ENCODE data around the gene COMT. TPM values are rescaled to one million over a fixed set of nuclear protein-coding genes. Genes with fewer than 3 reads are reported as not detected.

The COMT gene
- polyA plus RNA-seq, 1 donor = 182 TPM

DNA sequence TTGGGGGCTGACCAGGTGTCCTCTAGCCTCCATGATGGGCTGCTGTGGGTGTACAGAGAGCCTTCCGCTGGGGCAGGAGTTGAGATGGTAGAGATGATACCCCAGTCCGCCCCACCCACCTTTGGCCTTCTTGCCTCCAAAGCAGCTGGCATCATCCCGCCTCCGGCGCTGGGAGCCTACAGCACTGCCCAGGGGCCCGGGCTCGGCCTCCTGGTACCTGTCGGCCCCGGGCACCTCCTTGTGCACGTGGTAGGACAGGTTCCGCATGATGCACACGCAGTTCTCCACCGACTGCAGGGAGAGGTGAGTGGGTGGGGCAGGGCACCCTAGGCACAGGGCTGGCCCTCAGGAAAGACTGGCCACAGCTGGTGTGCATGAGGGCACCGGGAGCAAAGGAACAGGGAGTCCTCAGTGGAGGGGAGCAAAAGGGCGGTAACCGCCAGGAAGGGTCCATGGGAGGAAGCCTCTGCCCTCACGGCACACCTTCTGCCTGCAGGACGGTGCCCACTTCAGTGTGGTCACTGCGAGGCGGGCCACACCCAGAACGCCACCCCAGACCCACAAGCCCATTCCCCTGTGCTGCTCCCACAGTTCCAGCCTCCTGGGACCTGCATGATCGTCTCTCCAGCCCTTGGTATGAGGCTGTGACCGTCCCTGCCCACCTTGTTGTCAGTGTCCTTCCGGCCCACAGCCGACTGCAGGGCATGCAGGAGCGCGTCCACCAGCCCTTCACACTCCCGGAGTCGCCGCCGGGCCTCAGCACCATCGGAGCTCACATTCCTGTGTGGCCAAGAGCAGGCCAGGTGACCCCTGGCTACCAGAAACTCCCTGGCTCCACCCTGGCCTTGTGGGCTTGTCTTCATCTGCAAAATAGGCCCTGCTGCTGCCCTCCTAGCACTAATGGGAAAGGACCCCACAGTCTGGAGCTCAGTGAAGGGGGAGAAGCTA, 36.0 kb downstream of the COMT start:
- H3K27ac ChIP-seq (ENCODE audit: low read length) = no peak overlapping the region
- peaks cover 4% of the 10 kb centered on the region for H3K9me3 ChIP-seq (ENCODE audit: control insufficient read depth, low read depth, low read length)
- WGBS (ENCODE audit: insufficient coverage, low lambda C conversion rate) = no CpG with 5 or more reads among the region's 32 CpGs
- no peak overlapping the region for H3K4me3 ChIP-seq (ENCODE audit: low read length)
- DNase-seq = no peak
- peaks cover 2% of the 10 kb centered on the region for H3K4me1 ChIP-seq (ENCODE audit: control insufficient read depth, insufficient read depth, low read length)
- no peaks in the 10 kb centered on the region for H3K27me3 ChIP-seq (ENCODE audit: control insufficient read depth, insufficient read depth, low read length)
- peaks cover 37% of the 10 kb centered on the region for H3K36me3 ChIP-seq (ENCODE audit: control insufficient read depth, insufficient read depth, low read length)

DNA sequence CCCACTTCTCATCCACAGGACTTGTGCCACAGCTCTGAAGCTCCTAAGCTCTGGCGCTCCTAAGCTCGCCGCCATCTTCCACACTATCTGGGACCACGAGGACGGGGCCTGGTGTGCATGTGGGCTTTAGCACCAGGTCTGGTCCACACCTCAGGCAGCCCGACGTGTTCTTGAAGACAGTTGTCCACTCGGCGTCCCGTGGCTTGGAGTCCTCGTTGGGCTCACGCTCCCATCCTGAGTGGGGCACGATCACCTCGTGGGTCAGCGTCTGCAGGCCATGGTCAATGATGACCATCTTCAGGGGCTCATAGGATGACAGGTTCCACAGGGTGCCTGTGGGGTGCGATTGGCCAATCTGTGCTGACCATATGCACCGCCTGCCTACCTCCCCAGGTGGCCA, 37.2 kb downstream of the COMT start:
- Histone ChIP-seq H3K27ac (ENCODE audit: low read length) (no peak overlapping the region), H3K9me3 (ENCODE audit: control insufficient read depth, low read depth, low read length) (no peaks in the 10 kb centered on the region), H3K27me3 (ENCODE audit: control insufficient read depth, insufficient read depth, low read length) (no peaks in the 10 kb centered on the region), H3K4me1 (ENCODE audit: control insufficient read depth, insufficient read depth, low read length) (no peaks in the 10 kb centered on the region), H3K4me3 (ENCODE audit: low read length) (no peak overlapping the region), H3K36me3 (ENCODE audit: control insufficient read depth, insufficient read depth, low read length) (peaks cover 28% of the 10 kb centered on the region)
- DNase-seq = no peak
- WGBS (ENCODE audit: insufficient coverage, low lambda C conversion rate) = 73% methylated on average over 3 of the region's 17 CpGs

DNA sequence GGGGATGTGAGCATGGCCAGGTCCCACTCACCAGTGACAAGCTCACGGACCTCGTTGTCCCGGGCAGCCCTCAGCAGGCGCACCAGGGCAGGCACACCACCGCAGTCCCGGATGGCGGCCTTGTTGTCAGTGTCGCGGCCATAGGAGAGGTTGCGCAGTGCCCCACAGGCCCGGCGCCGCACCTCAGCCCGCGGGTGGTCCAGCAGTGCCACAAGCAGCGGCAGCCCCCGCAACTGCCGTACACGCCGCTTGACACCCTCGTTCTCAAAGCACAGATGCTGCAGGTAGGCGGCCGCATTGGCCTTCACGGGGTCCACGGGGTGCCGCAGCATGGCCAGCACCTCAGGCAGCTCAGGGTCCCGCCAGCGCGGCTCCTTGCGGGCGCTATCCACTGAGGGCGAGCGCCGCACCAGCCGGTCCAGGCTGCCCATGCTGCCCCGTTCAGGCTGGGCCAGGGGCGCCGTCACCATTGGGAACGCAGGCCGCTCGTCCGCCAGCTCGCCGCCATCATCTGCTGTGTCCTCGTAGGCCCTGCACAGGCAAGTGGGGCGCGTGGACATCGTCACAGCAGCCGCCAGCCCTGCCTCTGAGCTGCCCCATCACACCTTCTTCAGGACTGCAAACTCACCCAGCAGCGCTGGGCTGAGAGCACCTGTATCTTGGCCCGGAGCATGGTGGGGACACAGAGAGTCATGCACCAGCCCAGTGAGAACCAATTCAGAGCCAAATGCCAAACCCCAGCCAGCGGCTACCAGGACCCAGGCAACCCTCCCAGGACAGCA, 38.3 kb downstream of the COMT start:
- H3K27ac ChIP-seq (ENCODE audit: low read length) = no peak overlapping the region
- WGBS (ENCODE audit: insufficient coverage, low lambda C conversion rate) = 75% methylated on average over 2 of the region's 52 CpGs
- H3K4me1 ChIP-seq (ENCODE audit: control insufficient read depth, insufficient read depth, low read length) = no peaks in the 10 kb centered on the region
- H3K4me3 ChIP-seq (ENCODE audit: low read length) = no peak overlapping the region
- H3K27me3 ChIP-seq (ENCODE audit: control insufficient read depth, insufficient read depth, low read length) = no peaks in the 10 kb centered on the region
- DNase-seq = no peak
- H3K9me3 ChIP-seq (ENCODE audit: control insufficient read depth, low read depth, low read length) = no peaks in the 10 kb centered on the region
- peaks cover 28% of the 10 kb centered on the region for H3K36me3 ChIP-seq (ENCODE audit: control insufficient read depth, insufficient read depth, low read length)

DNA sequence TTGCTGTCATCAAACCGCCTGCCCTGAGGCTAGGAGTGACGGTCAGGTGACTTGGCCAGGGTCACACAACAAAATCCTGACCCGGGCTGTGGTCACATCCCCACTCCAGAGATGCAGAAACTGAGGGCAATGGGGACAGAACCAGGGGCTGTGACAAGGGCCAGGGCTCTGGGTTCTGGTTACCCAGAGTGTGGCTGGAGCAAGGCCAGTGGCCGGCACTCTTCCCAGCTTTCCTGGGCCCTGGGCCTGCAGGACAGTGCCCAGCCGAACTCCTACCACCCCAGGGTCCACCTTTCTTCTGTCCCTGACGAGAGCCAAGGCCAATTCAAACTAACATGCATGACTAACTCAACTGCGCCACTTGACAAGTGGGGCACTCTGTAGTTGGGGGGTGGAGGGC, 39.2 kb downstream of the COMT start:
- no peak overlapping the region for H3K4me3 ChIP-seq (ENCODE audit: low read length)
- H3K36me3 ChIP-seq (ENCODE audit: control insufficient read depth, insufficient read depth, low read length) = peaks cover 28% of the 10 kb centered on the region
- no peak overlapping the region for H3K27ac ChIP-seq (ENCODE audit: low read length)
- no peaks in the 10 kb centered on the region for H3K27me3 ChIP-seq (ENCODE audit: control insufficient read depth, insufficient read depth, low read length)
- no peak for DNase-seq
- H3K9me3 ChIP-seq (ENCODE audit: control insufficient read depth, low read depth, low read length) = no peaks in the 10 kb centered on the region
- no CpG with 5 or more reads among the region's 7 CpGs for WGBS (ENCODE audit: insufficient coverage, low lambda C conversion rate)
- peaks cover 5% of the 10 kb centered on the region for H3K4me1 ChIP-seq (ENCODE audit: control insufficient read depth, insufficient read depth, low read length)

DNA sequence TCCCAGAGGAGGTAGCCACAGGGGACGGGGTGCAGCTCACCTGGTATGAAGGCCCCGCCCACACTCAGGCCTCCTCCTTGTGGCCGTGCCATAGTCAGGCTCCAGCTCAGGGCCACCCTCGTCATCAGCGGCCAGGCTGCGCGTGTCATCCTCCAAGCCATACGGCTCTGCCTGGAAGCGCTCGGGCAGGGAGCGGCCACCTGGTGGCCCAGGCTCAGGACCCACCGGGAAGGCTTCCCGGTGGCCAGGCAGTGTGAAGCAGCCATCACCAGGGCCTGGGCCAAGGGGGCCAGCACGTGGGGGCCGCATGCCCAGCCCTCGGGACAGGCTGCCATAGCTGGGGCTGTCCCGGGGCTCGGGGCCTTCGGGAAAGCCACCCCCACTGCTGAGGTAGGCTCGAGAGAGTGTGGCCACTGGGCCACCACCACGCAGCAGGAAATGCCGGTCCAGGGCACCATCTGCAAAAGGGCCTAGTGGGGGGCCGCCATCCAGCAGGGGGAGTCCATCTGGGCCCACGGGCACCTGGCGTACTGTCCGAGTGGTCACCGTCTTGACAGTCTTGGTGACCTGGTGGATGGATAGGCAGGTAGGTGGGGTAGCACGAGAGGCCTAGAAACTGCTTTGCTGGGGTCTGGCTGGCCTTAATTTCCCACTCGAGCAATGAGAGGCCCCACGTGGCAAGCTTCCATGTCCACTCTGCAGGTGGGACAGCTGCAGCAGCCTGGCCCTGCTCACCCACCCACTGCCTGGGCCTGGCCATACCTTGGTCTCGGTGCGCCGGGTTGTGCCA, 39.8 kb downstream of the COMT start:
- no peak overlapping the region for H3K27ac ChIP-seq (ENCODE audit: low read length)
- WGBS (ENCODE audit: insufficient coverage, low lambda C conversion rate) = no CpG with 5 or more reads among the region's 33 CpGs
- no peaks in the 10 kb centered on the region for H3K9me3 ChIP-seq (ENCODE audit: control insufficient read depth, low read depth, low read length)
- DNase-seq = no peak
- peaks cover 28% of the 10 kb centered on the region for H3K36me3 ChIP-seq (ENCODE audit: control insufficient read depth, insufficient read depth, low read length)
- peaks cover 10% of the 10 kb centered on the region for H3K4me1 ChIP-seq (ENCODE audit: control insufficient read depth, insufficient read depth, low read length)
- no peaks in the 10 kb centered on the region for H3K27me3 ChIP-seq (ENCODE audit: control insufficient read depth, insufficient read depth, low read length)
- H3K4me3 ChIP-seq (ENCODE audit: low read length) = no peak overlapping the region

DNA sequence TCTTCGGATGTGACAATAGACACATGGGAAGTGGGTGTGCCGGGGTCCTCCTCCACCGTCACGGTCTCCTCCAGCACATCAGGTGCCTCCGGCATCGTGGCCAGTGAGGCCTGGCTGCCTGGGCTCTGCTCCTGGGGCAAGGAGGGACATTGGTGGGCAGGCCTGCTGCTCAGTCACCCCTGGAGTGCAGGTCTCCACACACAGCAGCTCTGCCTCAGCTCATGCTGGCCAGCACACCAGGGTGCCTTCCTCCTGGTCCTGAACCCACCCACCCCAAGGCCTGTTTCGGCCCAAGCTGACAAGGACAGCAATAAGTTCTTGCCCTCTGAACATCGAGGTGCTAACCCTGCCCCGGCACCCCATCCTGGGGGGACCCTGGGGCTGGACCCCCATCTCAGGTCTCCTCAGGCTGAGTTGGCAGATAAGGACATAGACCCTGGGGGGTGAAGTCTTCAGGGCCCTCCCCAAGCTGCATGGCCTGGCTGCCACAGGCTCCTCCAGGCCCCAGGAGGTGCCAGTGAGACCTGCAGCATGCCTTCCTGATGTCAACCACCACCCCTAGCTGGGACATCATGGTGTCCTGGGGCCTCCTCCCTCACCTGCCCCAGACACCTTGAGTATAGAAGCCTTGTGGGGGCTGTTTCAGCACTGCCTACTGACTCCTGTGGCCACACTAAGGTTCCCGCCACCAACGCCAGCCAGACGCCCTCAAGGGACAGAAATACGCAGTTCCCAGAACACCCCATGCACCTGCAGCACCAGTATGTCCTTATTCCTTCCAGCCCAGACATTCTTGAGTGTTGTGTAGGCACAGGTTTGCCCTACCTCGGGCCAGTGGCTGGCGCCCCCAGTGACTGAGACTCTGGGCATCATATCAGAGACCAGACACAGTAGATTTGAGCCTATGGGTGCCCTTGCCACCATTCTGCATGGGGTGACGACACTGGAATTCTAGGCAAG, 40.7 kb downstream of the COMT start:
- H3K27me3 ChIP-seq (ENCODE audit: control insufficient read depth, insufficient read depth, low read length) = no peaks in the 10 kb centered on the region
- DNase-seq = no peak
- no peaks in the 10 kb centered on the region for H3K9me3 ChIP-seq (ENCODE audit: control insufficient read depth, low read depth, low read length)
- H3K27ac ChIP-seq (ENCODE audit: low read length) = no peak overlapping the region
- no peak overlapping the region for H3K4me3 ChIP-seq (ENCODE audit: low read length)
- no CpG with 5 or more reads among the region's 16 CpGs for WGBS (ENCODE audit: insufficient coverage, low lambda C conversion rate)
- H3K36me3 ChIP-seq (ENCODE audit: control insufficient read depth, insufficient read depth, low read length) = peaks cover 26% of the 10 kb centered on the region
- peaks cover 10% of the 10 kb centered on the region for H3K4me1 ChIP-seq (ENCODE audit: control insufficient read depth, insufficient read depth, low read length)

DNA sequence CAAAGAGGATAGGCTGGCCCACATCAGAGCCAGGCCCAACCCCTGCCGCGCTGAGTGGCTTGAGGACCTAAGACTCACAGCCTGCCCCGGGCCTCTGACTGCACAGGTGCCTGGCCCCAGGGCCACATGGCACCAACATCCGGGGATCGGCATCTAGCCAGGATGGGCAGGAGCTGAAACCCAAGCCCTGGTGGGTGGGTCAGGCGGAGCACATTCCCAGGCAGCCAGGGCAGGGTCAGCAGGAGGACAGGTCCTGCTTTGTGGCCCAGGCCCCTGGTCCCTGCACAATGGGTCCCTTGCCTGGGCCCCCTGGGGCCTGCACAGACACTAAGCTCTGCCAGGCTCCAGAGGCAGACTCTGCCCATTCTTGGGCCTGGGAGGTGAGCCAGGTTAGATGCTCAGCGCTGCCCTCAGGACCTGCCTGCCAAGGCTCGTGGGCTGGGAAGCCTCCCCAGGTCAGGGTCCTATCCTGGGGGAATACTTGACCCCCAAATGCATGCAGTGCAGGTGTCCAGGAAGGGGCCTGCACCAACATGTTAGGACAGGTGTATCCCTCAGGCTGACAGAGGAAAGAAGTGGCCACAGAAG, 41.5 kb downstream of the COMT start:
- Histone ChIP-seq H3K27ac (ENCODE audit: low read length) (no peak overlapping the region), H3K9me3 (ENCODE audit: control insufficient read depth, low read depth, low read length) (no peaks in the 10 kb centered on the region), H3K4me3 (ENCODE audit: low read length) (no peak overlapping the region), H3K36me3 (ENCODE audit: control insufficient read depth, insufficient read depth, low read length) (peaks cover 22% of the 10 kb centered on the region), H3K4me1 (ENCODE audit: control insufficient read depth, insufficient read depth, low read length) (peaks cover 10% of the 10 kb centered on the region), H3K27me3 (ENCODE audit: control insufficient read depth, insufficient read depth, low read length) (no peaks in the 10 kb centered on the region)
- no CpG with 5 or more reads among the region's 8 CpGs for WGBS (ENCODE audit: insufficient coverage, low lambda C conversion rate)
- DNase-seq = no peak

DNA sequence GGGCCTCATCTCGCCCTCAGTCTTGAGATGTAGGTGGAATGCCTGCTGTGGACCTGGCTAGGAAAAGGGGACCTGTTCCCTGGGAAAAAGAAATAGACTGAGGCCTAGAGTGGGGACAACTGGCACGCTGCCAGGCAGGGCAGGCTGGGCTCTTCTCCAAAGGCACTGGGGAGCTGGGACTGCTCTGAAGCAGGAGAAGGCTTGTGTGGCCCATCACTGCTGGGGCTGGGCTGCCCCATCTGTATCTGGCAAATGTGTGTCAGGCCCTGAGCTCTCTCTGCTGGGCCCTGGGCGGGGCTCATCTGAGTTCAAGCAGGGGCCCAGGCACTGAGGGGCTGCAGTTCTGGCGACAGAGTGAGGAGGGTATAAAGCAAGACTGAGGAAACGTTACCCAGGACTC, 42.2 kb downstream of the COMT start:
- Histone ChIP-seq H3K4me1 (ENCODE audit: control insufficient read depth, insufficient read depth, low read length) (peaks cover 10% of the 10 kb centered on the region), H3K27ac (ENCODE audit: low read length) (no peak overlapping the region), H3K4me3 (ENCODE audit: low read length) (no peak overlapping the region), H3K36me3 (ENCODE audit: control insufficient read depth, insufficient read depth, low read length) (peaks cover 19% of the 10 kb centered on the region), H3K9me3 (ENCODE audit: control insufficient read depth, low read depth, low read length) (no peaks in the 10 kb centered on the region), H3K27me3 (ENCODE audit: control insufficient read depth, insufficient read depth, low read length) (no peaks in the 10 kb centered on the region)
- no CpG with 5 or more reads among the region's 5 CpGs for WGBS (ENCODE audit: insufficient coverage, low lambda C conversion rate)
- DNase-seq = no peak

DNA sequence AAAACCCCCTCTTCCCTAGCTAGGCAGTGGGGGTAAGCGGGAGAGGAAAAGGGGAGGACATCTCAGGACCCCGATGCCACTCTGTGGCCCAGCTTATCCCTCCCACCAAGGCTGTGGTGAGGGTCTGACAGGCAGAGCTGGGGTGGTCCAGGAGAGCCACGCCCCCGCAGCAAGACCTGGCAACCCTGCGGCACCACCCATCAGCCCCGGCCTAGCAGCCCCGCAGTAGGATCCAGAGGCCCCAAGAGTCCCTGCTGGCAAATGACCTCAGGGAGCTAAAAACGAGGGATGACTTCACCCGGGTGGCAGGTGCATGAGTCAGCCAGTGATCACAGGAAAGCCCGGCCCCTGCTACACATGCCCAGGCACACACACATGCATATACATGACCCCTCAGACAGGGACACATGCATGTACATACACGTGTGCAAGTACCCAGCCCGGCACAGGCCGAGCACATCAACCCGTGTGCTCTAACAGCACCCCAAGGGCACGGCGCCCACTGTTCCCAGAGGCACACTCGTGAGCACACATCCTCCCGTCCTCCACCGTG, 42.7 kb downstream of the COMT start:
- peaks cover 14% of the 10 kb centered on the region for H3K36me3 ChIP-seq (ENCODE audit: control insufficient read depth, insufficient read depth, low read length)
- no peaks in the 10 kb centered on the region for H3K27me3 ChIP-seq (ENCODE audit: control insufficient read depth, insufficient read depth, low read length)
- no peak for DNase-seq
- no peaks in the 10 kb centered on the region for H3K9me3 ChIP-seq (ENCODE audit: control insufficient read depth, low read depth, low read length)
- H3K4me1 ChIP-seq (ENCODE audit: control insufficient read depth, insufficient read depth, low read length) = peaks cover 10% of the 10 kb centered on the region
- H3K4me3 ChIP-seq (ENCODE audit: low read length) = no peak overlapping the region
- no peak overlapping the region for H3K27ac ChIP-seq (ENCODE audit: low read length)
- WGBS (ENCODE audit: insufficient coverage, low lambda C conversion rate) = no CpG with 5 or more reads among the region's 19 CpGs
